NCI-H748 (cell line): ENCODE data around the gene OPTN.
A peak's percentile ranks its signal among the peaks of the same experiment; 100 is the strongest.
"Not testable (repeated sequence)": the region's sequence is repeated elsewhere in the genome, so short reads cannot be mapped to it uniquely, and the experiment has no call there.

ENCODE experiments used
- DNase-seq: peaks from one replicate; lab custom pipeline; 2025; ENCODE audit not compliant: unreplicated experiment; lab: John Stamatoyannopoulos, UW

The OPTN gene

GRCh38 chr10:13099666-13100348, at the start of gene OPTN:
Gene OPTN, plus strand, starts transcription at chr10:13100163. Its CDS starts 8,960 bp downstream, at chr10:13109123.
- peak; percentile 88 for DNase-seq

GRCh38 chr10:13051126-13051694, 48.8 kb upstream of the OPTN start:
- DNase-seq = no peak

- not testable (repeated sequence) for DNase-seq
Observed at GRCh38 chr10:13053208-13053607, 46.8 kb upstream of the OPTN start.

- no peak for DNase-seq
Observed at GRCh38 chr10:13053794-13054462, 46.0 kb upstream of the OPTN start.

DNA sequence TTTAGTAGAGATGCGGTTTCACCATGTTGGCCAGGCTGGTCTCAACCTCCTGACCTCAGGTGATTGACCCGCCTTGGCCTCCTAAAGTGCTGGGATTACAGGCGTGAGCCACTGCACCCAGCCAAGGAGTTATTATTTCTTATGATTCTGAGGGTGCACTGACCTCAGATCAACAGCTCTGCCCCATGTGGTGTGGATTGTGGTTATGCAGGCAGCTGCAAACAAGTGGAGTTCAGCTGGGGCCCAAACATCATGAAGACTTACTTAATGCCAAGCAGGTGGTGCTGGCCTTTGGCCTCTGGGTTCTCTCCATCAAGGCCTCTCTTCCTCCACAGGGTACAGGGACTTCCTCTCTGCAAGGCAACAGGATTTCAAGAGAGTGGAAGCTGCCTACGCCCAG, 45.1 kb upstream of the OPTN start:
- no peak for DNase-seq

GRCh38 chr10:13056456-13057077, 43.4 kb upstream of the OPTN start:
- peak; percentile 22 for DNase-seq

- DNase-seq = no peak
Observed at GRCh38 chr10:13062803-13063202, 37.2 kb upstream of the OPTN start.

- DNase-seq = no peak
Observed at GRCh38 chr10:13066527-13066926, 33.4 kb upstream of the OPTN start.

DNA sequence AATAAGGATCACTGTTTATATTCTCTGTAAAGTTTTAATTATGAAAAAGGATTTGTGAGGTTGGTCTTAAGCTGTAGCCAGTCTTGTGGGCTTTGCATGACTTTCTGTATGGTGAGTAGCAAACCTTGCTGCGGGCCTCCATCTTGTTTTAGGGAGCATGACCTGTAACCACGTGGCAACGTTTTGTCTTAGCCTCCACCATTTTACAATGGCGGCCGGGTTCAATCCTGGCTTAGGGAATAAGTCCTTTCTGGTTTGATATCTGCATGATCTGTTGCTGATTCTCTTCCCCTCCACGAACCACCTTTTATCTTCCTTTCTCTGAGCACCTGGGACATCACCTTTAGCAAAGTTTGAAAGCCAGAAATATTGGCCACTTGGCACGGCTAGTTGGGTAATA, 32.5 kb upstream of the OPTN start:
- DNase-seq = no peak

- DNase-seq = no peak
Observed at GRCh38 chr10:13068071-13068470, 31.9 kb upstream of the OPTN start.

GRCh38 chr10:13068484-13068883, 31.5 kb upstream of the OPTN start:
- DNase-seq = no peak

DNA sequence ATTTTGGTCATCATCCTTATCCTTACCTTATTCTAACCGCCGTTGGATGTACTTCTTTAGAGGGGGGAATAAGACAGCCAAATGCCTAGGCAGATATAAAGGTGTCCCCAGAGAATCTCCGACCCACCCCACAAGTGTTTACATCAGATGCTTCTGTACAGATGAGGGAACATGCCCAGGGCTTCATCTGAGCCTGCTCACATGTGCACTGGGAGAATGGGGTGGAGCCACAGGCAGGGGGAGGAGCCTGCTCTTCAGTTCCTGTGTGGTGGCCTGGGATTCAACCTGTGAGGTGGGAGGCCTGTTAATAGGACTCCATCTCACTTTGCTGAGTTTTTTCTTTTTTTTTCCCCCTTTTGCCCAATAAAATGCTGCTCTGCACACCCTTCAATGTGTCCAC, 27.6 kb upstream of the OPTN start:
- DNase-seq = no peak

- peak; percentile 66 for DNase-seq
Observed at GRCh38 chr10:13074563-13075451, 25.2 kb upstream of the OPTN start.

- DNase-seq = no peak
Observed at GRCh38 chr10:13078912-13079775, 20.8 kb upstream of the OPTN start.

- no peak for DNase-seq
Observed at GRCh38 chr10:13079776-13080050, 20.2 kb upstream of the OPTN start.

- no peak for DNase-seq
Observed at GRCh38 chr10:13080643-13081042, 19.3 kb upstream of the OPTN start.

GRCh38 chr10:13083700-13084099, 16.3 kb upstream of the OPTN start:
- DNase-seq = not testable (repeated sequence)

DNA sequence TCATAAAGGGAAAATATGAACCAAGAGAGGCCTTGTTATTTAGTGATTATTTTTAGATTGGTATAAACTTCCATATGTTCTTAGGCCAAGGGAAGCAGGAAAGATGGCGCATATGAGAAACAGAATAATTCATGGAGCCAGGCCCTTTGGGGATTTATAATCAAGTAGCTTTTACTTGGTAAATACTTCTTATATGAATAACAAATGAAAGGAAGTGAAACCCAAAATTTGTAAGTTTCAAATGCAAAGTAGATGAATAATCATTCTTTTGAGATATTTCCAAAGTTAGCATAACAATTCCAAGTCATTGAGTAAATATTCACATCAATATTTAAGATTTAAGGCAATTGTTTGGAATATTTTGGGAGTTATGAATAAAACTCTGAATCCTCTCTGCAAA, 13.9 kb upstream of the OPTN start:
- no peak for DNase-seq

DNA sequence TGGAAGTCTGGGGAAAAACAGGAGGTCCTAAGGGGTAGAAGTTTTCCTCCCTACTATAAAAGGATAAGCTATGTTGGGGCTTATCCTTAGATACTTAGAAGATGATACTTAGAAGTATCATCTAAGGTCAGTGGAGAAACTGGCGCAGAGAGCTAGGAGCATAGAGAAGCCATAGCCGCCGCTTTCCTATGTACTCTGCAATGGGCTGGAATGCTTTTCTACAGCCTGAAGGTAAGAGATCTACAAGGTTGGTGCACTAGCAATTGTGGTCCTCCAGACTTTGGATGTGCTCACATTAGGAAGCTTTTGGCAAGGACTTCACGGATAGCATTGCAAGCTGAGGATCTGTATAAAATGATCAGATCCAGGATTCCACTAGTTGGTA, 12.4 kb upstream of the OPTN start:
- no peak for DNase-seq

DNA sequence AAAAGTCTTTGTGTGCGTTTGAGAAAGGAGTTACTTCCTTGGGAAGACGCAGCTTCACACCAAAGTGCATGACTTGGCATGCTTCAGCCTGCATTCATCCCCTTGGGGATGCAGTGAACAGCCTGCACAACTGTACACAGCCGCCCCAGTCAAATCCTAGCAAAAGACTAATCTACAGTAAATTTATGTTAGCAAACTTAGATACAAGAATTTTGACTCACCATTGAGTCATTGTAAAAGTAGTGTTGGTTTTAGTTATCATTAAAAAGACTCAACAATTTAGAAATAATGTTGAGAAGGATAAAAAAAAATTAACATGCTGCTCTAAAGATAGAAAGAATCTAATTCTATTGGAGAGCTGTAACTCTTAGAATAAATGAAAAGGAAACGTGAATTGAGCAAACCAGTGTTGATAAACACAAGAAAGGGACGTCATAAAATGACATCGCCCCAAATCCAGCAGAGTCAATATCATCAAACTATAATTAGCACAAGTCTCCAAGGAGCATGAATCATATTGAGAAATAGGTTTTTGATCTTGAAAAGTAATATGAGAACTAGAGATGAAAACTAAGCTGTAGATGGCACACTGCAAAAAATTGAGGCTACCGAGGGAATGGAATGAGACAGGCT, 11.9 kb upstream of the OPTN start:
- DNase-seq = no peak
